Upper lobe of left lung (tissue), 6 donors: ENCODE measurements around the gene IL22RA2. TPM values are rescaled to one million over a fixed set of nuclear protein-coding genes. Genes with fewer than 3 reads are reported as not detected.
A peak's percentile ranks its signal among the peaks of the same experiment; 100 is the strongest.

ENCODE experiments used
- ATAC-seq, 2 donors: fragments of 200-7000 bp; cut with Tn5 transposase; one replicate each; pipeline ENCODE4 v1.9.1; 2022; ENCODE audit warnings: mild to moderate bottlenecking in 2 of 2, moderate library complexity in 2 of 2; ENCODE audit not compliant: low FRiP score in 2 of 2
- DNase-seq, 2 donors: peaks; one replicate each; pipeline ENCODE4 v3.0.0-alpha.2; 2019 to 2020
- H3K27ac ChIP-seq, 4 donors: fragments of 200-600 bp; sonication (generic); one replicate each; pipeline ENCODE4 v1.5.1; 2016 to 2019
- H3K27me3 ChIP-seq, 4 donors: fragments of 200-600 bp; sonication (generic); one replicate each; pipeline ENCODE4 v1.5.1; 2017 to 2019
- H3K36me3 ChIP-seq, 4 donors: fragments of 200-600 bp; sonication (generic); one replicate each; pipeline ENCODE4 v1.5.1; 2016 to 2019
- H3K4me1 ChIP-seq, 4 donors: fragments of 200-600 bp; sonication (generic); one replicate each; pipeline ENCODE4 v1.5.1; 2018 to 2019
- H3K4me3 ChIP-seq, 4 donors: fragments of 200-600 bp; sonication (generic); one replicate each; pipeline ENCODE4 v1.5.1; 2017 to 2019; ENCODE audit warnings: mild to moderate bottlenecking in 2 of 4, moderate library complexity in 1 of 4
- H3K9me3 ChIP-seq, 4 donors: fragments of 200-600 bp; sonication (generic); one replicate each; pipeline ENCODE4 v1.5.1; 2018 to 2019
- CTCF ChIP-seq, 6 experiments: fragments of 450-650 bp in 4 of 6; fragments of 200-600 bp in 2 of 6; sonication (generic) in 2 of 6; IDR thresholded peaks; one replicate each; pipeline ENCODE4 v1.5.1; 2016 to 2019; ENCODE audit warnings: antibody characterized with exemption in 6 of 6
- EP300 ChIP-seq, 4 donors: sonication (generic); formaldehyde crosslinking; IDR thresholded peaks; one replicate each; pipeline ENCODE4 v1.5.1; 2017; ENCODE audit warnings: antibody characterized with exemption in 4 of 4, control low read depth in 2 of 4
- POLR2A ChIP-seq, 4 donors: fragments of 450-650 bp; IDR thresholded peaks; one replicate each; pipeline ENCODE4 v1.5.1; 2016 to 2017; ENCODE audit warnings: antibody characterized with exemption in 4 of 4, mild to moderate bottlenecking in 2 of 4
- POLR2AphosphoS5 ChIP-seq, 2 donors: sonication (generic); formaldehyde crosslinking; IDR thresholded peaks; one replicate each; pipeline ENCODE4 v1.5.1; 2017; ENCODE audit warnings: antibody characterized with exemption in 2 of 2
- WGBS, 2 donors: methylation state at CpG; one replicate each; pipeline ENCODE4 v1.1.5; 2017 to 2018; 5-methylcytosine and 5-hydroxymethylcytosine counted together
- total RNA-seq, 6 donors: library from RNA; depleted of rRNA in 4 of 6; stranded (reverse); fragments of >200 nt in 4 of 6; gene quantifications; one replicate each; pipeline versions ENCODE4 v1.1.0 to v1.2.1, GENCODE V29; 2016 to 2021
- donor health status: DM: no; HTN: no; CAD: no; lungs with moderate emphysema.
- donor health status: DM: no; HTN: yes; CAD: no; lungs with severe emphysema.

The IL22RA2 gene
- total RNA-seq, 6 donors from 2014 or later: not detected

GRCh38 chr6:137120748-137121147 is 52.7 kb downstream of the IL22RA2 start:
- no peaks in the 10 kb centered on the region for H3K36me3 ChIP-seq
- H3K9me3 ChIP-seq: peaks cover 0 to 15% (median 10%) of the 10 kb centered on the region in 4 donors
- no peak for ATAC-seq
- no peak for TF ChIP-seq CTCF (IDR thresholded peaks at IDR 0.05)
- no peak for TF ChIP-seq POLR2AphosphoS5 (IDR thresholded peaks at IDR 0.05)
- no peak for TF ChIP-seq EP300 (IDR thresholded peaks at IDR 0.05)
- TF ChIP-seq POLR2A (IDR thresholded peaks at IDR 0.05): no peak
- peaks cover 0 to 9% (median 4%) of the 10 kb centered on the region in 4 donors for H3K4me1 ChIP-seq
- no peak overlapping the region for H3K4me3 ChIP-seq
- H3K27me3 ChIP-seq: no peaks in the 10 kb centered on the region
- DNase-seq: no peak
- H3K27ac ChIP-seq: peak overlapping the region in 1 of 4 donors; percentile 55

GRCh38 chr6:137119196-137120104 is 54.0 kb downstream of the IL22RA2 start:
- TF ChIP-seq POLR2A (IDR thresholded peaks at IDR 0.05): no peak
- no peak for TF ChIP-seq EP300 (IDR thresholded peaks at IDR 0.05)
- TF ChIP-seq POLR2AphosphoS5 (IDR thresholded peaks at IDR 0.05): no peak
- no peak for TF ChIP-seq CTCF (IDR thresholded peaks at IDR 0.05)
- Histone ChIP-seq H3K9me3 (peaks cover 0 to 15% (median 10%) of the 10 kb centered on the region in 4 donors), H3K4me1 (peaks cover 0 to 14% (median 7%) of the 10 kb centered on the region in 4 donors), H3K27ac (no peak overlapping the region), H3K27me3 (no peaks in the 10 kb centered on the region), H3K36me3 (no peaks in the 10 kb centered on the region), H3K4me3 (no peak overlapping the region)
- ATAC-seq (no peak), DNase-seq (no peak)
- whole genome bisulfite sequencing, 2 donors: 80 to 92% methylated on average over 4 of the region's 4 CpGs

GRCh38 chr6:137117581-137117980 is 55.9 kb downstream of the IL22RA2 start:
- H3K9me3 ChIP-seq: peaks cover 0 to 15% (median 10%) of the 10 kb centered on the region in 4 donors
- no peak overlapping the region for H3K4me3 ChIP-seq
- ATAC-seq: no peak
- H3K27me3 ChIP-seq: no peaks in the 10 kb centered on the region
- H3K27ac ChIP-seq: no peak overlapping the region
- DNase-seq: no peak
- WGBS, 2 donors: 89 to 97% methylated on average over 2 of the region's 2 CpGs
- peaks cover 0 to 14% (median 7%) of the 10 kb centered on the region in 4 donors for H3K4me1 ChIP-seq
- no peaks in the 10 kb centered on the region for H3K36me3 ChIP-seq
- TF ChIP-seq POLR2A (IDR thresholded peaks at IDR 0.05) (no peak), POLR2AphosphoS5 (IDR thresholded peaks at IDR 0.05) (no peak), CTCF (IDR thresholded peaks at IDR 0.05) (no peak), EP300 (IDR thresholded peaks at IDR 0.05) (no peak)

- no peaks in the 10 kb centered on the region for H3K27me3 ChIP-seq
- H3K4me3 ChIP-seq: no peak overlapping the region
- H3K27ac ChIP-seq: peak overlapping the region in 3 of 4 donors; percentile 20 to 74 (median 60)
- H3K36me3 ChIP-seq: no peaks in the 10 kb centered on the region
- no peak for DNase-seq
- no peak for ATAC-seq
- WGBS, 2 donors: 75 to 93% methylated on average over 5 of the region's 5 CpGs
- no peak for TF ChIP-seq POLR2A (IDR thresholded peaks at IDR 0.05)
- TF ChIP-seq POLR2AphosphoS5 (IDR thresholded peaks at IDR 0.05): no peak
- no peak for TF ChIP-seq EP300 (IDR thresholded peaks at IDR 0.05)
- no peak for TF ChIP-seq CTCF (IDR thresholded peaks at IDR 0.05)
- peaks cover 0 to 14% (median 7%) of the 10 kb centered on the region in 4 donors for H3K4me1 ChIP-seq
- H3K9me3 ChIP-seq: peaks cover 0 to 15% (median 10%) of the 10 kb centered on the region in 4 donors
Measured at GRCh38 chr6:137116807-137117206, 56.6 kb downstream of the IL22RA2 start.
